Measurements from ENCODE around the gene KNL1. TPM values are rescaled to one million over a fixed set of nuclear protein-coding genes. Genes with fewer than 3 reads are reported as not detected.
"Not testable (repeated sequence)": the region's sequence is repeated elsewhere in the genome, so short reads cannot be mapped to it uniquely, and the experiment has no call there.

KNL1 gene
- total RNA-seq, 1 donor from 2014 or later = 12.1 TPM

GRCh38 chr15:40569129-40569953, 24.7 kb upstream of the KNL1 start, which contains the start of gene RPUSD2:
TSS of gene RPUSD2 (plus strand) at chr15:40569299. CDS start at chr15:40569338, 39 bp downstream.
- Mint-ChIP-seq H3K36me3 (ENCODE audit: insufficient read depth) (peaks cover 4% of the 10 kb centered on the region), H3K4me3 (ENCODE audit: low read depth) (peak within 1 kb of the TSS; percentile 97), H3K4me1 (ENCODE audit: low read depth) (peaks cover 17% of the 10 kb centered on the region), H3K9me3 (ENCODE audit: low read depth) (no peaks in the 10 kb centered on the region), H3K27me3 (peaks cover 7% of the 10 kb centered on the region), H3K27ac (peak within 1 kb of the TSS; percentile 96)
- DNase-seq (ENCODE audit: low spot score, unreplicated experiment) = peak; percentile 86
- TF ChIP-seq, protein P1, sequence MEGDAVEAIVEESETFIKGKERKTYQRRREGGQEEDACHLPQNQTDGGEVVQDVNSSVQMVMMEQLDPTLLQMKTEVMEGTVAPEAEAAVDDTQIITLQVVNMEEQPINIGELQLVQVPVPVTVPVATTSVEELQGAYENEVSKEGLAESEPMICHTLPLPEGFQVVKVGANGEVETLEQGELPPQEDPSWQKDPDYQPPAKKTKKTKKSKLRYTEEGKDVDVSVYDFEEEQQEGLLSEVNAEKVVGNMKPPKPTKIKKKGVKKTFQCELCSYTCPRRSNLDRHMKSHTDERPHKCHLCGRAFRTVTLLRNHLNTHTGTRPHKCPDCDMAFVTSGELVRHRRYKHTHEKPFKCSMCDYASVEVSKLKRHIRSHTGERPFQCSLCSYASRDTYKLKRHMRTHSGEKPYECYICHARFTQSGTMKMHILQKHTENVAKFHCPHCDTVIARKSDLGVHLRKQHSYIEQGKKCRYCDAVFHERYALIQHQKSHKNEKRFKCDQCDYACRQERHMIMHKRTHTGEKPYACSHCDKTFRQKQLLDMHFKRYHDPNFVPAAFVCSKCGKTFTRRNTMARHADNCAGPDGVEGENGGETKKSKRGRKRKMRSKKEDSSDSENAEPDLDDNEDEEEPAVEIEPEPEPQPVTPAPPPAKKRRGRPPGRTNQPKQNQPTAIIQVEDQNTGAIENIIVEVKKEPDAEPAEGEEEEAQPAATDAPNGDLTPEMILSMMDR (IDR thresholded peaks at IDR 0.05; ENCODE audit: unreplicated experiment) = no peak

GRCh38 chr15:40575113-40575512, 18.9 kb upstream of the KNL1 start:
- Mint-ChIP-seq H3K27ac (no peak overlapping the region), H3K9me3 (ENCODE audit: low read depth) (peaks cover 3% of the 10 kb centered on the region), H3K4me3 (ENCODE audit: low read depth) (no peak overlapping the region), H3K36me3 (ENCODE audit: insufficient read depth) (peaks cover 11% of the 10 kb centered on the region), H3K27me3 (no peaks in the 10 kb centered on the region), H3K4me1 (ENCODE audit: low read depth) (peaks cover 6% of the 10 kb centered on the region)
- TF ChIP-seq, protein P1 (IDR thresholded peaks at IDR 0.05; ENCODE audit: unreplicated experiment) = no peak
- no peak for DNase-seq (ENCODE audit: low spot score, unreplicated experiment)

GRCh38 chr15:40576914-40577313, 17.1 kb upstream of the KNL1 start:
- not testable (repeated sequence) for H3K27ac Mint-ChIP-seq; DNase-seq (ENCODE audit: low spot score, unreplicated experiment); H3K4me1 Mint-ChIP-seq (ENCODE audit: low read depth); H3K9me3 Mint-ChIP-seq (ENCODE audit: low read depth); H3K27me3 Mint-ChIP-seq; H3K4me3 Mint-ChIP-seq (ENCODE audit: low read depth)
- H3K36me3 Mint-ChIP-seq (ENCODE audit: insufficient read depth) = peaks cover 11% of the 10 kb centered on the region

- no peak for DNase-seq (ENCODE audit: low spot score, unreplicated experiment)
- Mint-ChIP-seq H3K36me3 (ENCODE audit: insufficient read depth) (peaks cover 7% of the 10 kb centered on the region), H3K27ac (peak overlapping the region; percentile 37), H3K4me3 (ENCODE audit: low read depth) (no peak overlapping the region), H3K9me3 (ENCODE audit: low read depth) (peaks cover 3% of the 10 kb centered on the region), H3K4me1 (ENCODE audit: low read depth) (no peaks in the 10 kb centered on the region), H3K27me3 (no peaks in the 10 kb centered on the region)
- TF ChIP-seq, protein P1 (IDR thresholded peaks at IDR 0.05; ENCODE audit: unreplicated experiment) = no peak
Measured at GRCh38 chr15:40578892-40579291, 15.2 kb upstream of the KNL1 start.

GRCh38 chr15:40581796-40582195, 12.3 kb upstream of the KNL1 start:
- not testable (repeated sequence) for H3K9me3 Mint-ChIP-seq (ENCODE audit: low read depth); DNase-seq (ENCODE audit: low spot score, unreplicated experiment); H3K27me3 Mint-ChIP-seq; H3K27ac Mint-ChIP-seq; H3K4me3 Mint-ChIP-seq (ENCODE audit: low read depth); H3K36me3 Mint-ChIP-seq (ENCODE audit: insufficient read depth); H3K4me1 Mint-ChIP-seq (ENCODE audit: low read depth)

GRCh38 chr15:40582726-40583246, 11.3 kb upstream of the KNL1 start:
- Mint-ChIP-seq H3K4me3 (ENCODE audit: low read depth) (no peak overlapping the region), H3K36me3 (ENCODE audit: insufficient read depth) (peaks cover 4% of the 10 kb centered on the region), H3K9me3 (ENCODE audit: low read depth) (peaks cover 2% of the 10 kb centered on the region), H3K27ac (no peak overlapping the region), H3K4me1 (ENCODE audit: low read depth) (no peaks in the 10 kb centered on the region), H3K27me3 (peaks cover 3% of the 10 kb centered on the region)
- TF ChIP-seq, protein P1 (IDR thresholded peaks at IDR 0.05; ENCODE audit: unreplicated experiment) = no peak
- DNase-seq (ENCODE audit: low spot score, unreplicated experiment) = no peak

All from progenitor cell of endocrine pancreas (in vitro differentiated cells).